KOPT-K1 (cell line): ENCODE data around the gene SBSN.

Experiments used
- H3K27ac ChIP-seq: fragments of 200-600 bp; sonication (generic); 2 replicates; pipeline ENCODE4 v1.5.1; 2016; ENCODE audit warnings: antibody characterized with exemption, mild to moderate bottlenecking, low read depth, low read length; ENCODE audit not compliant: poor library complexity, severe bottlenecking
- H3K36me3 ChIP-seq: fragments of 200-600 bp; sonication (generic); 2 replicates; pipeline ENCODE4 v1.5.1; 2017; ENCODE audit warnings: antibody characterized with exemption, mild to moderate bottlenecking, low read length, moderate library complexity; ENCODE audit not compliant: insufficient read depth
- H3K9me3 ChIP-seq: fragments of 200-600 bp; sonication (generic); 2 replicates; pipeline ENCODE4 v1.5.1; 2017; ENCODE audit warnings: antibody characterized with exemption, low read length, mild to moderate bottlenecking; ENCODE audit not compliant: insufficient read depth, poor library complexity, severe bottlenecking

Gene SBSN

DNA sequence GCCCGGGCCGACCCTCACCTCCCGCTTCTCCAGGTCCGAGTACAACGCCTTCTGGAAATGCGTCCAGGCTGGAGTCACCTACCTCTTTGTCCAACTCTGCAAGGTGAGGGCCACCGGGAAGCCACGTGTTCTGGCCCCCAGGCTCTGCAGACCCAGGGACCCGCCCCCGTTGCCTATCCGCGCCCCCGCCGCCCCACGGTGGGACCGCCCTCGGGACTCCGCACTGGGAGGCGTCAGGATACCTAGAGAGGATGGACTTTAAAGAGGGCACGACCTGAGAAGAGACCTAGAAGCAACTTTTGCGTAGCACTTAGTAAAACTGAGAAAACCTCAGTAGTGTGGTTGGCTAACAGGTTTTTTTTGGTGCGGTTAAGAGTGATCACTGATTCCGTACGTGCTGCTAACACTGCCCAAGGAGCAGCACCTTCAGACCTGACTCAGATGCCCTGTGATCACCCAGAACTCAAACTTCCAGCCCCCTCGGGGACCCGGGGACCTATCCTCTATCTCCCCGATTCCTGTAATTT is 17.8 kb upstream of the SBSN start:
- Histone ChIP-seq H3K9me3 (no peaks in the 10 kb centered on the region), H3K27ac (peak overlapping the region; percentile 71), H3K36me3 (no peaks in the 10 kb centered on the region)

GRCh38 chr19:35545001-35545854 is 17.1 kb upstream of the SBSN start, which contains the start of gene TMEM147:
TSS of gene TMEM147 (plus strand) at chr19:35545626. CDS start at chr19:35545740, 114 bp downstream.
- peak within 1 kb of the TSS; percentile 71 for H3K27ac ChIP-seq
- no peaks in the 10 kb centered on the region for H3K9me3 ChIP-seq
- no peaks in the 10 kb centered on the region for H3K36me3 ChIP-seq

- Histone ChIP-seq H3K36me3 (no peaks in the 10 kb centered on the region), H3K27ac (no peak overlapping the region), H3K9me3 (no peaks in the 10 kb centered on the region)
These were observed 16.1 kb upstream of the SBSN start for GRCh38 chr19:35544110-35544802.

GRCh38 chr19:35543280-35544109 is 15.4 kb upstream of the SBSN start:
- Histone ChIP-seq H3K36me3 (no peaks in the 10 kb centered on the region), H3K27ac (no peak overlapping the region), H3K9me3 (no peaks in the 10 kb centered on the region)

GRCh38 chr19:35542209-35542608 is 14.1 kb upstream of the SBSN start:
- Histone ChIP-seq H3K36me3 (no peaks in the 10 kb centered on the region), H3K27ac (no peak overlapping the region)

DNA sequence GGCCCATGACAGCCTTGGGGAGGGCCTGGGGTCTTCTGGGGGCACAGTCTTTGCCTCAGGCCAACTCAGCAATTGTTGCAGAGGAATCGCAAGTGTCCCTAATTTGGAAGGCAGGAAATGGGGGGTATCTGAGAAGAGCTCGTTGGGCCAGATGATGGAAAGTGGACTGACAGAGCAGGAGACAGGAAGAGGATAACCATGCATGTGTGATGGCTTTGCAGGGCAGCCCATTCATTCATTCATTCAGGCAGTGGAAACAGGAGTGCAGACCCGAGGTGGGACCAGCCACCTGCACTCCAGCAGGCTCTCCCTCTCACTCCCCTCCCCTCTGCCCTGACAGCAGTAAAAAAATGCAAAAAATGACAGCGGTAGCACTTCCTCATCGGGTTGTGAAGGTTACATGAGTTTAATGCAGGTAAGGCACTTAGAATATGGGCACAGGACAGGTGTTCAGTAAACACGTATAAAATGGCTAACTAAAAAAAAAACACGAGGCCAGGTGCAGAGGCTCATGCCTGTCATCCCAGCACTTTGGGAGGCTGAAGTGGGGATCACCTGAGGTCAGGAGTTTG is 12.3 kb upstream of the SBSN start:
- H3K27ac ChIP-seq, result no peak overlapping the region
- H3K36me3 ChIP-seq, result no peaks in the 10 kb centered on the region
- H3K9me3 ChIP-seq, result no peaks in the 10 kb centered on the region

More at GRCh38 chr19:35542209-35542608, 14.1 kb upstream of the SBSN start:
- H3K9me3 ChIP-seq, result no peaks in the 10 kb centered on the region

DNA sequence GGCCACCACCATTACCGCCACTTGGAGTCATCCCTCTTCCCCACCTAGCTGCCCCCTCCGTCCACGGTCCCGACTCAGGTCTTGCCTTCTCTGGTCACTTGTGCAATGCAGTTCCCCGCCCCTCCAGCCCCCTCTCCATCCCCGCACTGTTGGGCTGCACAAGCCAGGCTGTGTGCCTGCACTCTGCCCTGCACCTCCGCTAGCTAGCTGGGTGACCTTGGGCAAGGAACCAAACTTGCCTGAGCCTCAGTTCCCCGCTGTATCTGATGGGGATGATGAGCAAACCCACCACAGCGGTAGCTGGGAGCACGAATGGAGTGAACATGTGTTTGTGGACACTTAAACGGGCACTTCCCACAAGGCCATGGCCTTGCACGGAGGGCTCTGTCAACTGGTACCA is 11.7 kb upstream of the SBSN start:
- no peaks in the 10 kb centered on the region for H3K9me3 ChIP-seq
- no peak overlapping the region for H3K27ac ChIP-seq
- no peaks in the 10 kb centered on the region for H3K36me3 ChIP-seq

DNA sequence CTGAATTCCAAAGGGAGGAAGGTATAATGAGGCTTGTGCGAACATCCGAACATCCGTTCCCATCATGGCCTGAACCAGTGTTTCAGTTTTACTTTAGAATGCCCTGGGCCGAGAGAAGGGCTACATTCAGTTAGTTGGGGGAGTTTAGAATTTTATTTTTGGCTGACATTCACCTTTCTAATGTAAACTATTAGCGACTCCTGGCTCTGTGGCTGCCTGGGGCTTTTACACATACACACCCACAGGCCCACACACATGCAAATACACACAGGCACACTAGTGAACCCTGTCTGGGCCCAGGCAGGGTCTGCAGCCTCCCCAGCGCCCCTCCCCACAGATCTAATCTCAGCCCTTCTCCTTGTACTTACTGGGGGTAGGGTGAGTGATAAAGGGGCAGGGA is 11.2 kb upstream of the SBSN start:
- H3K36me3 ChIP-seq, result no peaks in the 10 kb centered on the region
- no peaks in the 10 kb centered on the region for H3K9me3 ChIP-seq
- H3K27ac ChIP-seq, result no peak overlapping the region

- H3K36me3 ChIP-seq, result no peaks in the 10 kb centered on the region
- H3K9me3 ChIP-seq, result no peaks in the 10 kb centered on the region
- H3K27ac ChIP-seq, result no peak overlapping the region
These were observed 6.8 kb upstream of the SBSN start for GRCh38 chr19:35534803-35535480.

DNA sequence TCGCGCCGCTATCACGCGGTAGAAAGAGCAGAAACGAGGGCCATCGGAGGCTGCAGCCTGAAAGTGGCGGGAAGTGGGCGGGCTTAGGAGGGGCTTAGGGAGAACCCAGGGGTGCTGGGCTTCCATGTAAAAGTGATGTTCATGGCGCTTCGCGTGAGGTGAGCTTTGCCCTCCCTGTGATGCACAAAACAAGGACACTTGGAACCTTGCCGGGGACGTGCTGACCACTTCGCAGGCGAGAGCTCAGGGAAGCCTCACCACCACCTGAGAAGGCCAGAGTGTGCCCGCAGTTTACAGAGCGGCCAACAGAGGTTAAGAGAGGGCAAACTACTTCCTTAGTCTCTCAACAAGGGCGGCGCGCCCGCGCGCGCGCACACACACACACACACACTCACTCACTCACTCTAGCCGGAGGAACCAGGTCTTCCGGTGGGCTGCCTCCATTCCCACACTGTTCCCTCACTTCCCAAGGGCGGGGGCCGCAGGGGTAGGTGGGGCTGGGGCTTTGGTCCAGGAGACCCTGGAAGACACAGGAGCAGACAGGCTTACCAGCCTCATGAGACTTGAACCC is 5.8 kb upstream of the SBSN start:
- no peaks in the 10 kb centered on the region for H3K9me3 ChIP-seq
- H3K36me3 ChIP-seq, result no peaks in the 10 kb centered on the region
- H3K27ac ChIP-seq, result no peak overlapping the region

- Histone ChIP-seq H3K9me3 (no peaks in the 10 kb centered on the region), H3K36me3 (no peaks in the 10 kb centered on the region), H3K27ac (no peak within 1 kb of the TSS)
These were observed 5.2 kb upstream of the SBSN start, which contains the start of gene GAPDHS for GRCh38 chr19:35533201-35533821. TSS of gene GAPDHS (plus strand) at chr19:35533456. CDS start at chr19:35533528, 72 bp downstream.

- no peak overlapping the region for H3K27ac ChIP-seq
- H3K36me3 ChIP-seq, result no peaks in the 10 kb centered on the region
- no peaks in the 10 kb centered on the region for H3K9me3 ChIP-seq
These were observed 3.2 kb upstream of the SBSN start for GRCh38 chr19:35531291-35531690.
